IPS DF 6.9 (cell line): ENCODE measurements around the gene SLC13A3.

Experiments used
- DNase-seq: peaks from one replicate; pipeline ENCODE4 v3.0.0-alpha.2; 2013; ENCODE audit warnings: low read depth, low spot score
- H3K27ac ChIP-seq: one replicate; pipeline ENCODE4 v1.5.1; 2013; ENCODE audit warnings: low read length, control low read depth
- H3K27me3 ChIP-seq: 2 replicates; pipeline ENCODE4 v1.6.1; 2013; ENCODE audit warnings: mild to moderate bottlenecking, low read length; ENCODE audit not compliant: control insufficient read depth, insufficient read depth
- H3K36me3 ChIP-seq: 2 replicates; pipeline ENCODE4 v1.6.1; 2013; ENCODE audit warnings: low read length; ENCODE audit not compliant: control insufficient read depth, insufficient read depth
- H3K4me1 ChIP-seq: 2 replicates; pipeline ENCODE4 v1.6.1; 2013; ENCODE audit warnings: low read length; ENCODE audit not compliant: control insufficient read depth, insufficient read depth
- H3K4me3 ChIP-seq: 2 replicates; pipeline ENCODE4 v1.5.1; 2013; ENCODE audit warnings: mild to moderate bottlenecking, low read length
- H3K9me3 ChIP-seq: 2 replicates; pipeline ENCODE4 v1.6.1; 2013; ENCODE audit warnings: low read length, inconsistent platforms; ENCODE audit not compliant: control insufficient read depth, insufficient read depth
- WGBS: extraction: QIAGEN DNeasy Blood & Tissue Kit; methylation state at CpG from one replicate; pipeline ENCODE4 v1.1.7; 2013; ENCODE audit warnings: mixed read lengths, missing lambda C conversion rate; ENCODE audit not compliant: insufficient read length, insufficient coverage; 5-methylcytosine and 5-hydroxymethylcytosine counted together

Gene SLC13A3

GRCh38 chr20:46666818-46667515, 15.7 kb upstream of the SLC13A3 start:
- Histone ChIP-seq H3K4me1 (no peaks in the 10 kb centered on the region), H3K9me3 (no peaks in the 10 kb centered on the region), H3K27ac (no peak overlapping the region), H3K4me3 (no peak overlapping the region), H3K36me3 (no peaks in the 10 kb centered on the region), H3K27me3 (no peaks in the 10 kb centered on the region)
- no CpG with 5 or more reads among the region's 6 CpGs for WGBS
- DNase-seq = no peak

- no peaks in the 10 kb centered on the region for H3K9me3 ChIP-seq
- WGBS = no CpG with 5 or more reads among the region's 3 CpGs
- H3K27me3 ChIP-seq = no peaks in the 10 kb centered on the region
- no peaks in the 10 kb centered on the region for H3K36me3 ChIP-seq
- H3K27ac ChIP-seq = no peak overlapping the region
- no peak overlapping the region for H3K4me3 ChIP-seq
- no peak for DNase-seq
- no peaks in the 10 kb centered on the region for H3K4me1 ChIP-seq
Measured at GRCh38 chr20:46666306-46666705, 15.0 kb upstream of the SLC13A3 start.

- WGBS = no CpG with 5 or more reads among the region's 3 CpGs
- H3K9me3 ChIP-seq = no peaks in the 10 kb centered on the region
- H3K36me3 ChIP-seq = no peaks in the 10 kb centered on the region
- no peak overlapping the region for H3K27ac ChIP-seq
- no peak for DNase-seq
- H3K27me3 ChIP-seq = no peaks in the 10 kb centered on the region
- no peaks in the 10 kb centered on the region for H3K4me1 ChIP-seq
- H3K4me3 ChIP-seq = no peak overlapping the region
Measured at GRCh38 chr20:46665602-46666001, 14.3 kb upstream of the SLC13A3 start.

GRCh38 chr20:46663531-46663930, 12.3 kb upstream of the SLC13A3 start:
- H3K4me1 ChIP-seq = no peaks in the 10 kb centered on the region
- no peak overlapping the region for H3K27ac ChIP-seq
- no peaks in the 10 kb centered on the region for H3K27me3 ChIP-seq
- no peak overlapping the region for H3K4me3 ChIP-seq
- H3K36me3 ChIP-seq = no peaks in the 10 kb centered on the region
- no peak for DNase-seq
- no CpG with 5 or more reads among the region's 3 CpGs for WGBS
- H3K9me3 ChIP-seq = no peaks in the 10 kb centered on the region

- Histone ChIP-seq H3K4me3 (no peak overlapping the region), H3K27me3 (no peaks in the 10 kb centered on the region), H3K4me1 (no peaks in the 10 kb centered on the region), H3K36me3 (no peaks in the 10 kb centered on the region), H3K27ac (no peak overlapping the region), H3K9me3 (no peaks in the 10 kb centered on the region)
- no CpG with 5 or more reads among the region's 1 CpG for WGBS
- no peak for DNase-seq
Measured at GRCh38 chr20:46661659-46662058, 10.4 kb upstream of the SLC13A3 start.

- Histone ChIP-seq H3K9me3 (no peaks in the 10 kb centered on the region), H3K27me3 (no peaks in the 10 kb centered on the region), H3K36me3 (no peaks in the 10 kb centered on the region), H3K4me1 (no peaks in the 10 kb centered on the region), H3K4me3 (no peak overlapping the region), H3K27ac (no peak overlapping the region)
- DNase-seq = no peak
- WGBS = no CpG with 5 or more reads among the region's 4 CpGs
Measured at GRCh38 chr20:46660487-46660886, 9.2 kb upstream of the SLC13A3 start.

GRCh38 chr20:46657618-46658017, 6.4 kb upstream of the SLC13A3 start:
- Histone ChIP-seq H3K27ac (no peak overlapping the region), H3K4me3 (no peak overlapping the region), H3K27me3 (no peaks in the 10 kb centered on the region), H3K4me1 (no peaks in the 10 kb centered on the region), H3K9me3 (no peaks in the 10 kb centered on the region), H3K36me3 (no peaks in the 10 kb centered on the region)
- no peak for DNase-seq
- WGBS = no CpG with 5 or more reads among the region's 7 CpGs

GRCh38 chr20:46657137-46657536, 5.9 kb upstream of the SLC13A3 start:
- WGBS = no CpG with 5 or more reads among the region's 8 CpGs
- Histone ChIP-seq H3K4me1 (no peaks in the 10 kb centered on the region), H3K36me3 (no peaks in the 10 kb centered on the region), H3K9me3 (no peaks in the 10 kb centered on the region), H3K27ac (no peak overlapping the region), H3K4me3 (no peak overlapping the region), H3K27me3 (no peaks in the 10 kb centered on the region)
- no peak for DNase-seq

- H3K9me3 ChIP-seq = no peaks in the 10 kb centered on the region
- no peaks in the 10 kb centered on the region for H3K36me3 ChIP-seq
- H3K27me3 ChIP-seq = peaks cover 4% of the 10 kb centered on the region; the same call in 1 of the 2 replicates
- H3K4me1 ChIP-seq = peaks cover 2% of the 10 kb centered on the region; the same call in 1 of the 2 replicates
- no peak overlapping the region for H3K4me3 ChIP-seq
- H3K27ac ChIP-seq = no peak overlapping the region
- no peak for DNase-seq
Measured at GRCh38 chr20:46652699-46653098, 1.4 kb upstream of the SLC13A3 start.

- H3K27me3 ChIP-seq = peaks cover 4% of the 10 kb centered on the region; the same call in 1 of the 2 replicates
- peaks cover 2% of the 10 kb centered on the region; the same call in 1 of the 2 replicates for H3K4me1 ChIP-seq
- peak overlapping the region; percentile 20; the same call in 1 of the 2 replicates for H3K4me3 ChIP-seq
- no peak for DNase-seq
- no peaks in the 10 kb centered on the region for H3K36me3 ChIP-seq
- WGBS = no CpG with 5 or more reads among the region's 10 CpGs
- H3K27ac ChIP-seq = no peak overlapping the region
- no peaks in the 10 kb centered on the region for H3K9me3 ChIP-seq
Measured at GRCh38 chr20:46650575-46651090, 626 bp downstream of the SLC13A3 start.
